Renal pelvis (tissue), 12 donors: ENCODE data around the gene ITGA1. TPM values are rescaled to one million over a fixed set of nuclear protein-coding genes. Genes with fewer than 3 reads are reported as not detected.
"Not testable (repeated sequence)": the region's sequence is repeated elsewhere in the genome, so short reads cannot be mapped to it uniquely, and the experiment has no call there.

Experiments used
- DNase-seq: peaks from one replicate; pipeline ENCODE4 v3.0.0-alpha.2; 2013
- long read RNA-seq, 16 experiments: transcript quantifications; one replicate each; lab custom pipeline, GENCODE V29; 2026
- polyA plus RNA-seq, 3 donors: library from polyadenylated mRNA; unstranded; fragments of 120-200 nt; gene quantifications; one replicate each; pipeline ENCODE4 v1.2.1, GENCODE V29; 2013; ENCODE audit not compliant: insufficient read length in 3 of 3

The ITGA1 gene
- polyA plus RNA-seq, result 10 to 100 TPM; 46.8 to 57.6 (median 49.1) TPM
- long read RNA-seq, donor 1, full-length matches to known transcripts, result 4 of 4 reads
- long read RNA-seq, donor 1, partial matches to known transcripts, result 0 of 4 reads
- long read RNA-seq, donor 1, other reads (novel, unspliced or antisense), result 0 of 4 reads
- long read RNA-seq, donor 2, full-length matches to known transcripts, result 7 of 18 reads
- long read RNA-seq, donor 2, partial matches to known transcripts, result 11 of 18 reads
- long read RNA-seq, donor 2, other reads (novel, unspliced or antisense), result 0 of 18 reads
- long read RNA-seq, donor 3, full-length matches to known transcripts, result 3 of 9 reads
- long read RNA-seq, donor 3, partial matches to known transcripts, result 6 of 9 reads
- long read RNA-seq, donor 3, other reads (novel, unspliced or antisense), result 0 of 9 reads
- long read RNA-seq, donor 4, full-length matches to known transcripts, result 1 of 7 reads
- long read RNA-seq, donor 4, partial matches to known transcripts, result 6 of 7 reads
- long read RNA-seq, donor 4, other reads (novel, unspliced or antisense), result 0 of 7 reads
- long read RNA-seq, donor 5, result 0 reads
- long read RNA-seq, donor 6, full-length matches to known transcripts, result 5 of 16 reads
- long read RNA-seq, donor 6, partial matches to known transcripts, result 11 of 16 reads
- long read RNA-seq, donor 6, other reads (novel, unspliced or antisense), result 0 of 16 reads
- long read RNA-seq, donor 7, full-length matches to known transcripts, result 3 of 11 reads
- long read RNA-seq, donor 7, partial matches to known transcripts, result 8 of 11 reads
- long read RNA-seq, donor 7, other reads (novel, unspliced or antisense), result 0 of 11 reads
- long read RNA-seq, donor 8, full-length matches to known transcripts, result 7 of 12 reads
- long read RNA-seq, donor 8, partial matches to known transcripts, result 5 of 12 reads
- long read RNA-seq, donor 8, other reads (novel, unspliced or antisense), result 0 of 12 reads
- long read RNA-seq, donor 9, full-length matches to known transcripts, result 9 of 9 reads
- long read RNA-seq, donor 9, partial matches to known transcripts, result 0 of 9 reads
- long read RNA-seq, donor 9, other reads (novel, unspliced or antisense), result 0 of 9 reads
- long read RNA-seq, donor 10, full-length matches to known transcripts, result 2 of 9 reads
- long read RNA-seq, donor 10, partial matches to known transcripts, result 7 of 9 reads
- long read RNA-seq, donor 10, other reads (novel, unspliced or antisense), result 0 of 9 reads
- long read RNA-seq, donor 11, full-length matches to known transcripts, result 4 of 20 reads
- long read RNA-seq, donor 11, partial matches to known transcripts, result 16 of 20 reads
- long read RNA-seq, donor 11, other reads (novel, unspliced or antisense), result 0 of 20 reads
- long read RNA-seq, donor 12, full-length matches to known transcripts, result 5 of 12 reads
- long read RNA-seq, donor 12, partial matches to known transcripts, result 7 of 12 reads
- long read RNA-seq, donor 12, other reads (novel, unspliced or antisense), result 0 of 12 reads
- long read RNA-seq, donor 13, full-length matches to known transcripts, result 1 of 9 reads
- long read RNA-seq, donor 13, partial matches to known transcripts, result 8 of 9 reads
- long read RNA-seq, donor 13, other reads (novel, unspliced or antisense), result 0 of 9 reads
- long read RNA-seq, donor 14, full-length matches to known transcripts, result 2 of 19 reads
- long read RNA-seq, donor 14, partial matches to known transcripts, result 17 of 19 reads
- long read RNA-seq, donor 14, other reads (novel, unspliced or antisense), result 0 of 19 reads
- long read RNA-seq, donor 15, full-length matches to known transcripts, result 10 of 20 reads
- long read RNA-seq, donor 15, partial matches to known transcripts, result 10 of 20 reads
- long read RNA-seq, donor 15, other reads (novel, unspliced or antisense), result 0 of 20 reads
- long read RNA-seq, donor 16, full-length matches to known transcripts, result 2 of 2 reads
- long read RNA-seq, donor 16, partial matches to known transcripts, result 0 of 2 reads
- long read RNA-seq, donor 16, other reads (novel, unspliced or antisense), result 0 of 2 reads

GRCh38 chr5:52787600-52788504, at the start of gene ITGA1, which contains the start of gene PELO:
Gene ITGA1, plus strand, starts transcription at chr5:52787916. Its CDS starts 438 bp downstream, at chr5:52788354.
Gene PELO, plus strand, starts transcription at chr5:52787916. Its CDS starts 12,479 bp downstream, at chr5:52800395.
- DNase-seq, result peak; percentile 67

- no peak for DNase-seq
Measured at GRCh38 chr5:52738095-52738506, 49.6 kb upstream of the ITGA1 start.

GRCh38 chr5:52740007-52740406, 47.7 kb upstream of the ITGA1 start:
- DNase-seq, result no peak

GRCh38 chr5:52743012-52743411, 44.7 kb upstream of the ITGA1 start:
- DNase-seq, result no peak

- DNase-seq, result no peak
Measured at GRCh38 chr5:52743529-52743928, 44.2 kb upstream of the ITGA1 start.

- DNase-seq, result peak; percentile 15
Measured at GRCh38 chr5:52743970-52744369, 43.7 kb upstream of the ITGA1 start.

- DNase-seq, result not testable (repeated sequence)
Measured at GRCh38 chr5:52744867-52745458, 42.8 kb upstream of the ITGA1 start.

GRCh38 chr5:52746539-52746938, 41.2 kb upstream of the ITGA1 start:
- no peak for DNase-seq

- DNase-seq, result no peak
Measured at GRCh38 chr5:52748590-52748989, 39.1 kb upstream of the ITGA1 start.

- no peak for DNase-seq
Measured at GRCh38 chr5:52749666-52750065, 38.0 kb upstream of the ITGA1 start.

GRCh38 chr5:52751137-52751536, 36.6 kb upstream of the ITGA1 start:
- DNase-seq, result no peak

- DNase-seq, result no peak
Measured at GRCh38 chr5:52754051-52754450, 33.7 kb upstream of the ITGA1 start.

- no peak for DNase-seq
Measured at GRCh38 chr5:52757527-52757926, 30.2 kb upstream of the ITGA1 start.

GRCh38 chr5:52758014-52758413, 29.7 kb upstream of the ITGA1 start:
- DNase-seq, result no peak

- no peak for DNase-seq
Measured at GRCh38 chr5:52759331-52759730, 28.4 kb upstream of the ITGA1 start.

GRCh38 chr5:52760695-52761366, 26.9 kb upstream of the ITGA1 start:
- no peak for DNase-seq

- no peak for DNase-seq
Measured at GRCh38 chr5:52767217-52767743, 20.4 kb upstream of the ITGA1 start.
